ENCODE measurements around the gene PTMS. TPM values are rescaled to one million over a fixed set of nuclear protein-coding genes. Genes with fewer than 3 reads are reported as not detected.

PTMS gene
- total and polyA plus RNA-seq, 2 of the 13 experiments (the other 11 are each of a cell fraction or from before 2014, with no cell fraction given), result 40.5 to 82.4 TPM

GRCh38 chr12:6819106-6820030, 53.2 kb downstream of the PTMS start:
- in situ Hi-C loops (cut with HindIII; ENCODE audit: extremely low pct_ligation_motif_present, low pct_unique_long_range_greater_than_20kb), result no loop called here
- BruUV-seq (replicated peaks), result no TSS peak
- CTCF ChIA-PET (ENCODE audit: low intra/inter-chr PET ratio, low total read pairs), result no interaction called here

More at GRCh38 chr12:6819106-6820030, 53.2 kb downstream of the PTMS start:
- no peak overlapping the region for H2AFZ ChIP-seq (ENCODE audit: low read length)
- no peaks in the 10 kb centered on the region for H4K20me1 ChIP-seq (ENCODE audit: insufficient read depth, low read length)
- no peak overlapping the region for H3K4me2 ChIP-seq (ENCODE audit: low read depth, low read length)
- H3K27ac ChIP-seq (ENCODE audit: extremely low read length, insufficient read depth, low read length), result no peak overlapping the region
- ATAC-seq, result peak; percentile 4
- TF ChIP-seq ZNF687 (CRISPR knock-in tag; IDR thresholded peaks at IDR 0.05) (0 out of 2 replicates have a peak, but pooled peaks have one; percentile 21), ZBTB39 (CRISPR knock-in tag; IDR thresholded peaks at IDR 0.05) (no peak), BCL3 (CRISPR knock-in tag; IDR thresholded peaks at IDR 0.05) (peak; percentile 34; the same call in 1 of the 2 replicates), AGO1 (IDR thresholded peaks at IDR 0.05; ENCODE audit: low read depth, low read length, poor library complexity, severe bottlenecking) (peak; percentile 70), MTERF4 (CRISPR knock-in tag; IDR thresholded peaks at IDR 0.05) (no peak), GLI4 (CRISPR knock-in tag; IDR thresholded peaks at IDR 0.05; ENCODE audit: borderline replicate concordance) (no peak), HOXA9 (CRISPR knock-in tag; IDR thresholded peaks at IDR 0.05; ENCODE audit: borderline replicate concordance) (no peak), DR1 (CRISPR knock-in tag; IDR thresholded peaks at IDR 0.05) (0 out of 2 replicates have a peak, but pooled peaks have one; percentile 25), ZNF570 (CRISPR knock-in tag; IDR thresholded peaks at IDR 0.05; ENCODE audit: borderline replicate concordance) (no peak), CBX1 (IDR thresholded peaks at IDR 0.05; ENCODE audit: low read depth) (no peak)
- H3K9ac ChIP-seq (ENCODE audit: insufficient read depth, low read depth, low read length), result no peak overlapping the region
- WGBS (ENCODE audit: low lambda C conversion rate), result 61% methylated on average over 12 of the region's 13 CpGs
- intact Hi-C loops (cut with micrococcal nuclease; ENCODE audit: unreplicated experiment), result loop anchor here (10.0 kb wide), 1 partner anchor 205 kb away; no protein-coding TSS in a partner anchor
- FAIRE-seq, result no peak
- H3K9me3 ChIP-seq (ENCODE audit: low read length), result no peaks in the 10 kb centered on the region
- peaks cover 42% of the 10 kb centered on the region for H3K4me1 ChIP-seq (ENCODE audit: insufficient read depth, low read length)
- no peaks in the 10 kb centered on the region for H3K79me2 ChIP-seq (ENCODE audit: insufficient read depth, low read length)
- H3K4me3 ChIP-seq (replicated peaks in 1 of 3; ENCODE audit: insufficient read depth in 1 of 3, low read depth in 2 of 3, low read length in 3 of 3), result no peak overlapping the region
- H3K36me3 ChIP-seq (replicated peaks in 1 of 2; ENCODE audit: control insufficient read depth in 1 of 2, insufficient read depth in 2 of 2, low read length in 2 of 2), result no peaks in the 10 kb centered on the region
- DNase-seq (ENCODE audit: low spot score), result no peak
- POLR2A ChIA-PET, result no interaction called here
- H3K27me3 ChIP-seq (ENCODE audit: control insufficient read depth in 1 of 2, insufficient read depth in 2 of 2, low read length in 2 of 2), result peaks cover 7 to 34% of the 10 kb centered on the region in 2 experiments; a peak in 4 of 5 replicates

Measured in HepG2 (cell line).